Colonic mucosa (tissue), 4 donors: Measurements from ENCODE around the gene CDC20. TPM values are rescaled to one million over a fixed set of nuclear protein-coding genes. Genes with fewer than 3 reads are reported as not detected.

ENCODE experiments used
- DNase-seq: peaks from one replicate; pipeline ENCODE4 v3.0.0-alpha.2; 2020
- H3K27ac ChIP-seq: fragments of 200-600 bp; one replicate; pipeline ENCODE4 v1.8.0; 2021
- H3K27me3 ChIP-seq: fragments of 200-600 bp; one replicate; pipeline ENCODE4 v1.8.0; 2021
- H3K36me3 ChIP-seq: fragments of 200-600 bp; one replicate; pipeline ENCODE4 v1.8.0; 2021
- H3K4me1 ChIP-seq: fragments of 200-600 bp; one replicate; pipeline ENCODE4 v1.8.0; 2021; ENCODE audit warnings: mild to moderate bottlenecking
- H3K4me3 ChIP-seq: fragments of 200-600 bp; one replicate; pipeline ENCODE4 v1.8.0; 2021
- H3K9ac ChIP-seq, 2 donors: one replicate each; pipeline ENCODE4 v1.7.0; 2013; ENCODE audit warnings: control low read depth in 2 of 2, low read depth in 2 of 2, low read length in 2 of 2
- H3K9me3 ChIP-seq: fragments of 200-600 bp; one replicate; pipeline ENCODE4 v1.8.0; 2021
- CTCF ChIP-seq: fragments of 200-600 bp; IDR thresholded peaks from one replicate; pipeline ENCODE4 v1.8.0; 2022; ENCODE audit warnings: antibody characterized with exemption, mild to moderate bottlenecking
- intact Hi-C: fragments of 100-400 bp; cut with DNase I; formaldehyde crosslinking; loops from one replicate; pipeline ENCODE4 v1.14.1; 2022
- total RNA-seq, 2 donors: library from RNA; stranded (reverse); fragmentation: NEBNext Ultra II Directional in 1 of 2; extraction: Animal tissue kit (Norgen Biotek cat#: 25700) in 1 of 2; gene quantifications; one replicate each; pipeline ENCODE4 v1.2.1, GENCODE V29; 2021
- donor health status: healthy.
- donor health status: DM: no; HTN: no; CAD: no.
- donor health status: DM: no; HTN: no; CAD: no.

CDC20 gene
- total RNA-seq, 2 donors from 2014 or later, result 42.6 to 201 TPM

GRCh38 chr1:43370564-43370963 lies 11.8 kb downstream of the CDC20 start:
- intact Hi-C loops, result no loop called here

GRCh38 chr1:43372172-43372571 lies 13.4 kb downstream of the CDC20 start:
- intact Hi-C loops, result no loop called here
- no peak for DNase-seq
- Histone ChIP-seq H3K36me3 (no peaks in the 10 kb centered on the region), H3K4me1 (no peaks in the 10 kb centered on the region), H3K27ac (no peak overlapping the region), H3K27me3 (no peaks in the 10 kb centered on the region), H3K4me3 (no peak overlapping the region), H3K9me3 (no peaks in the 10 kb centered on the region), H3K9ac (no peak overlapping the region)
- no peak for TF ChIP-seq CTCF

More at GRCh38 chr1:43370564-43370963, 11.8 kb downstream of the CDC20 start:
- no peak for DNase-seq
- H3K27me3 ChIP-seq, result no peaks in the 10 kb centered on the region
- TF ChIP-seq CTCF, result no peak
- no peak overlapping the region for H3K9ac ChIP-seq
- H3K36me3 ChIP-seq, result no peaks in the 10 kb centered on the region
- H3K27ac ChIP-seq, result no peak overlapping the region
- peaks cover 8% of the 10 kb centered on the region for H3K4me1 ChIP-seq
- H3K4me3 ChIP-seq, result no peak overlapping the region
- no peaks in the 10 kb centered on the region for H3K9me3 ChIP-seq

GRCh38 chr1:43373066-43373940 lies 14.5 kb downstream of the CDC20 start:
- Histone ChIP-seq H3K27ac (no peak overlapping the region), H3K4me1 (no peaks in the 10 kb centered on the region), H3K36me3 (no peaks in the 10 kb centered on the region), H3K27me3 (no peaks in the 10 kb centered on the region), H3K9ac (no peak overlapping the region), H3K4me3 (no peak overlapping the region), H3K9me3 (no peaks in the 10 kb centered on the region)
- DNase-seq, result no peak
- no peak for TF ChIP-seq CTCF
- intact Hi-C loops, result no loop called here

GRCh38 chr1:43376723-43377235 lies 18.0 kb downstream of the CDC20 start:
- no peak for TF ChIP-seq CTCF
- H3K9ac ChIP-seq, result no peak overlapping the region
- H3K36me3 ChIP-seq, result no peaks in the 10 kb centered on the region
- H3K4me3 ChIP-seq, result no peak overlapping the region
- H3K9me3 ChIP-seq, result no peaks in the 10 kb centered on the region
- intact Hi-C loops, result no loop called here
- H3K4me1 ChIP-seq, result no peaks in the 10 kb centered on the region
- no peak overlapping the region for H3K27ac ChIP-seq
- no peaks in the 10 kb centered on the region for H3K27me3 ChIP-seq
- DNase-seq, result no peak

- no peak overlapping the region for H3K9ac ChIP-seq
- H3K9me3 ChIP-seq, result no peaks in the 10 kb centered on the region
- no peaks in the 10 kb centered on the region for H3K4me1 ChIP-seq
- no peak for DNase-seq
- intact Hi-C loops, result no loop called here
- H3K4me3 ChIP-seq, result no peak overlapping the region
- no peak overlapping the region for H3K27ac ChIP-seq
- no peaks in the 10 kb centered on the region for H3K27me3 ChIP-seq
- no peaks in the 10 kb centered on the region for H3K36me3 ChIP-seq
- no peak for TF ChIP-seq CTCF
Observed at GRCh38 chr1:43377831-43378230, 19.1 kb downstream of the CDC20 start.
